GM18526 (cell line): ENCODE results near the gene GMEB2.

Source experiments
- POLR2A ChIP-seq: IDR thresholded peaks from 3 replicates; pipeline ENCODE4 v1.6.1; 2011; ENCODE audit not compliant: insufficient read length; ENCODE audit errors: extremely low read depth

Gene GMEB2

GRCh38 chr20:63589261-63590217 lies 37.4 kb downstream of the GMEB2 start:
- no peak for TF ChIP-seq POLR2A

- no peak for TF ChIP-seq POLR2A
These were observed 38.3 kb downstream of the GMEB2 start for GRCh38 chr20:63588641-63589041.

GRCh38 chr20:63587776-63588591 lies 38.9 kb downstream of the GMEB2 start:
- no peak for TF ChIP-seq POLR2A

- TF ChIP-seq POLR2A, result no peak
These were observed 39.6 kb downstream of the GMEB2 start for GRCh38 chr20:63587256-63587655.

GRCh38 chr20:63586797-63587196 lies 40.1 kb downstream of the GMEB2 start:
- no peak for TF ChIP-seq POLR2A

- TF ChIP-seq POLR2A, result no peak
These were observed 41.0 kb downstream of the GMEB2 start for GRCh38 chr20:63585616-63586565.

GRCh38 chr20:63582382-63583063 lies 44.4 kb downstream of the GMEB2 start:
- no peak for TF ChIP-seq POLR2A

GRCh38 chr20:63580796-63581461 lies 46.0 kb downstream of the GMEB2 start:
- TF ChIP-seq POLR2A, result no peak

GRCh38 chr20:63579017-63579694 lies 47.7 kb downstream of the GMEB2 start:
- TF ChIP-seq POLR2A, result no peak

GRCh38 chr20:63578224-63579016 lies 48.5 kb downstream of the GMEB2 start:
- no peak for TF ChIP-seq POLR2A

GRCh38 chr20:63577317-63577894 lies 49.5 kb downstream of the GMEB2 start:
- TF ChIP-seq POLR2A, result no peak

- TF ChIP-seq POLR2A, result no peak
These were observed 50.6 kb downstream of the GMEB2 start for GRCh38 chr20:63576311-63576710.
